ENCODE results near the gene ADAM20. TPM values are rescaled to one million over a fixed set of nuclear protein-coding genes. Genes with fewer than 3 reads are reported as not detected.
"Not testable (repeated sequence)": the region's sequence is repeated elsewhere in the genome, so short reads cannot be mapped to it uniquely, and the experiment has no call there.

The ADAM20 gene
- total RNA-seq, 2 donors from 2014 or later, result 0.35 TPM

DNA sequence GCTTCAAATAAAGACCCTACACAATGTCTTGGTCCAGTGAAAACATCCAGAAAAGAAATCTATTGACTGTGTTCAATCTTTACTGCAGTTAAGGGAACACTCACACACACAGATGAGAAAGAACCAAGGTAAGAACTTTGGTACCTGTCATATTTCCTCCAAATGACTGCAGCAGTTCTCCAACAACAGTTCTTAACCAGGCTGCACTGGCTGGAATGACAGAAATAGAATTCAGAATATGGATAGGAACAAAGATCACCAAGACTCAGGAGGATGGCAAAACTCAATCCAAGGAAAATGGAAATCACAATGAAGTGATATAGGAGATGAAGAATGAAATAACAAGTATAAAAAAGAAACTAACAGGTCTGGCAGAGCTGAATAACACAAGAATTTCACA is 36.6 kb downstream of the ADAM20 start:
- Histone ChIP-seq H3K9ac (ENCODE audit: low read depth in 2 of 2, low read length in 2 of 2) (no peak overlapping the region), H3K9me3 (no peaks in the 10 kb centered on the region), H3K4me3 (no peak overlapping the region), H3K27me3 (no peaks in the 10 kb centered on the region), H3K36me3 (no peaks in the 10 kb centered on the region), H3K4me1 (no peaks in the 10 kb centered on the region), H3K27ac (no peak overlapping the region)
- intact Hi-C loops (cut with DNase I), result no loop called here
- TF ChIP-seq, protein P1, sequence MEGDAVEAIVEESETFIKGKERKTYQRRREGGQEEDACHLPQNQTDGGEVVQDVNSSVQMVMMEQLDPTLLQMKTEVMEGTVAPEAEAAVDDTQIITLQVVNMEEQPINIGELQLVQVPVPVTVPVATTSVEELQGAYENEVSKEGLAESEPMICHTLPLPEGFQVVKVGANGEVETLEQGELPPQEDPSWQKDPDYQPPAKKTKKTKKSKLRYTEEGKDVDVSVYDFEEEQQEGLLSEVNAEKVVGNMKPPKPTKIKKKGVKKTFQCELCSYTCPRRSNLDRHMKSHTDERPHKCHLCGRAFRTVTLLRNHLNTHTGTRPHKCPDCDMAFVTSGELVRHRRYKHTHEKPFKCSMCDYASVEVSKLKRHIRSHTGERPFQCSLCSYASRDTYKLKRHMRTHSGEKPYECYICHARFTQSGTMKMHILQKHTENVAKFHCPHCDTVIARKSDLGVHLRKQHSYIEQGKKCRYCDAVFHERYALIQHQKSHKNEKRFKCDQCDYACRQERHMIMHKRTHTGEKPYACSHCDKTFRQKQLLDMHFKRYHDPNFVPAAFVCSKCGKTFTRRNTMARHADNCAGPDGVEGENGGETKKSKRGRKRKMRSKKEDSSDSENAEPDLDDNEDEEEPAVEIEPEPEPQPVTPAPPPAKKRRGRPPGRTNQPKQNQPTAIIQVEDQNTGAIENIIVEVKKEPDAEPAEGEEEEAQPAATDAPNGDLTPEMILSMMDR (IDR thresholded peaks at IDR 0.05), result no peak
- DNase-seq, result no peak

DNA sequence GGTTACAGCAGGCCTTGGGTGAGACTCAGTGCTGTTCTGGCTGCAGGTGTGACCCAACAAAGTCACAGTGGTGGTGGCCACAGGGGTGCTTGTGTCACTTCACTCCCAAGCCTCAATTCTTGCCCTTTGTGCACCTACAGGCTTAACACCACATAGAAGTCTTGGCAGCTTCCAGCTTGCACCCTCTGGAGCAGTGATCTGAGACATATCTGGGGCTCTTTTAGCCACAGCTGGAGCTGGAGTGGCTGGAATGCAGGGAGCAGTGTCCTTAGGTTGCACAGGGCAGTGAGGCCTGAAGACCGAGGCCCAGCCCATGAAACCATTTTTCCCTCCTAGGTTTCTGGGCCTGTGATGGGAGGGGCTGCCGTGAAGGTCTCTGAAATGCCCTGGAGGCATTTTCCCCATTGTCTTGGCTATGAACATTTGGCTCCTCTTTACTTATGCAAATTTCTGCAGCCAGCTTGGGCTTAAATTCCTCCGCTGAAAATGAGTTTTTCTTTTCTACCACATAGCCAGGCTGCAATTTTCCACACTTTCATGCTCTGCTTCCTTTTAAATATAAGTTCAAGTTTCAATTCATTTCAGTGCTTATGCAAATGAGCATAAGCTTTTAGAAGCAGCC is 45.1 kb downstream of the ADAM20 start:
- TF ChIP-seq, protein P1 (IDR thresholded peaks at IDR 0.05), result no peak

DNA sequence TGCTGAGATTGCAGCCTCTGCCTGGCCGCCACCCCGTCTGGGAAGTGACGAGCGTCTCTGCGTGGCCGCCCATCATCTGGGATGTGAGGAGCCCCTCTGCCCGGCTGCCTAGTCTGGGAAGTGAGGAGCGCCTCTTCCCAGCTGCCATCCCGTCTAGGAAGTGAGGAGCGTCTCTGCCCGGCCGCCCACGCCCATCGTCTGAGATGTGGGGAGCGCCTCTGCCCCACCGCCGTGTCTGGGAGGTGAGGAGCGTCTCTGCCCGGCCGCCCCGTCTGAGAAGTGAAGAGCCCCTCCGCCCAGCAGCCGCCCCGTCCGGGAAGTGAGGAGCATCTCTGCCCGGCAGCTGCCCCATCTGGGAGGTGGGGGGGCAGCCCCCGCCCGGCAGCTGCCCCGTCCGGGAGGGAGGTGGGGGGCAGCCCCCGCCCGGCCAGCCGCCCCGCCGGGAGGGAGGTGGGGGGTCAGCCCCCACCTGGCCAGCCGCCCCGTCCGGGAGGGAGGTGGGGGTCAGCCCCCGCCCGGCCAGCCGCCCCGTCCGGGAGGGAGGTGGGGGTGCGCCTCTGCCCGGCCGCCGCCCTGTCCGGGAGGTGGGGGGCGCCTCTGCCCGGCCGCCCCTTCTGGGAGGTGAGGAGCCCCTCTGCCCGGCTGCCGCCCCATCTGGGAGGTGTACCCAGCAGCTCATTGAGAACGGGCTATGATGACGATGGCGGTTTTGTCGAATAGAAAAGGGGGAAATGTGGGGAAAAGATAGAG is 57.3 kb downstream of the ADAM20 start:
- H3K9me3 ChIP-seq; H3K4me3 ChIP-seq; H3K4me1 ChIP-seq; H3K27me3 ChIP-seq; intact Hi-C loops (cut with DNase I); DNase-seq; H3K27ac ChIP-seq; H3K9ac ChIP-seq (ENCODE audit: low read depth in 2 of 2, low read length in 2 of 2); H3K36me3 ChIP-seq: not testable (repeated sequence)

More for the DNA sequence above, 45.1 kb downstream of the ADAM20 start:
- Histone ChIP-seq H3K4me3 (no peak overlapping the region), H3K4me1 (no peaks in the 10 kb centered on the region), H3K9ac (ENCODE audit: low read depth in 2 of 2, low read length in 2 of 2) (no peak overlapping the region), H3K27me3 (no peaks in the 10 kb centered on the region), H3K9me3 (no peaks in the 10 kb centered on the region), H3K36me3 (no peaks in the 10 kb centered on the region), H3K27ac (no peak overlapping the region)
- intact Hi-C loops (cut with DNase I), result no loop called here
- DNase-seq, result no peak

DNA sequence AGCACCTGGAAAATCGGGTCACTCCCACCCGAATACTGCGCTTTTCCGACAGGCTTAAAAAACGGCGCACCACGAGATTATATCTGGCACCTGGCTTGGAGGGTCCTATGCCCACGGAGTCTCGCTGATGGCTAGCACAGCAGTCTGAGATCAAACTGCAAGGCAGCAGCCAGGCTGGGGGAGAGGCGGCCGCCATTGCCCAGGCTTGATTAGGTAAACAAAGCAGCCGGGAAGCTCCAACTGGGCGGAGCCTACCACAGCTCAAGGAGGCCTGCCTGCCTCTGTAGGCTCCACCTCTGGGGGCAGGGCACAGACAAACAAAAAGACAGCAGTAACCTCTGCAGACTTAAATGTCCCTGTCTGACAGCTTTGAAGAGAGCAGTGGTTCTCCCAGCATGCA is 59.3 kb downstream of the ADAM20 start:
- H3K27me3 ChIP-seq; DNase-seq; H3K36me3 ChIP-seq; H3K27ac ChIP-seq; H3K9ac ChIP-seq (ENCODE audit: low read depth in 2 of 2, low read length in 2 of 2); H3K9me3 ChIP-seq; intact Hi-C loops (cut with DNase I); H3K4me3 ChIP-seq; H3K4me1 ChIP-seq: not testable (repeated sequence)

DNA sequence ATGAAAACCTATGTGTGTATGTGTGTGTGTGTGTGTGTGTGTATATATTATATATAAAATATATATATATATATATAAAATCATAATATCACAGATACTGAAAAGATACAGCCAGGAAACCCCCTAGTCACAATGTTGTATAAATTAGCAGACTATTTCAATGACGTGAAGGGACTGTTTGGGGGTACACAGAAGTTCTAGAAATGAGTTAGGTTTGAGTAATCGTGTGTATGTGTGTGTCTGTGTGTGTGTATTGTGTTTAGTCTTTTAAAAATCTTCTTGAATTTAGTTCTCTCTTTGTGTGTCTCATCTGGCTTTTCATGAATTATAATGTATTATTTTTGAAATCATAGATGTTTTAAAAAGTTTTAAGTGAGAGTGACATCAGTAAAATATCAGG is 61.0 kb downstream of the ADAM20 start:
- Histone ChIP-seq H3K9me3 (no peaks in the 10 kb centered on the region), H3K4me1 (no peaks in the 10 kb centered on the region), H3K4me3 (no peak overlapping the region), H3K27me3 (no peaks in the 10 kb centered on the region), H3K27ac (no peak overlapping the region), H3K36me3 (no peaks in the 10 kb centered on the region), H3K9ac (ENCODE audit: low read depth in 2 of 2, low read length in 2 of 2) (no peak overlapping the region)
- no peak for DNase-seq
- TF ChIP-seq, protein P1 (IDR thresholded peaks at IDR 0.05), result no peak
- intact Hi-C loops (cut with DNase I), result no loop called here

Other genes starting within 250 kb of the ADAM20 start
- 10 to 100 TPM; 43.9 to 58.2 TPM for gene COX16, start 175.3 kb downstream of the ADAM20 start, total RNA-seq
- 10 to 100 TPM; 50.6 to 55.4 TPM for gene SYNJ2BP, start 117.9 kb downstream of the ADAM20 start, total RNA-seq
- gene ADAM21, start 82.8 kb downstream of the ADAM20 start, total RNA-seq, result not detected
- 10 to 100 TPM; 25.7 to 28.0 TPM for gene MED6, start 65.7 kb upstream of the ADAM20 start, total RNA-seq
- under 1 TPM; 0.66 to 0.82 TPM for gene TTC9, start 106.9 kb upstream of the ADAM20 start, total RNA-seq